HG03442 (cell line): Measurements from ENCODE around the gene INCA1.

Experiments used
- ATAC-seq: cut with Tn5 transposase; IDR thresholded peaks from one replicate; pipeline ENCODE4 v1.9.1; 2021; ENCODE audit warnings: mild to moderate bottlenecking, moderate library complexity; ENCODE audit not compliant: unreplicated experiment

Gene INCA1

GRCh38 chr17:4971826-4972225 lies 25.5 kb downstream of the INCA1 start:
- no peak for ATAC-seq

- ATAC-seq: no peak
These were observed 27.0 kb downstream of the INCA1 start for GRCh38 chr17:4970273-4970672.

GRCh38 chr17:4969551-4970173 lies 27.7 kb downstream of the INCA1 start:
- no peak for ATAC-seq

GRCh38 chr17:4969047-4969550 lies 28.2 kb downstream of the INCA1 start:
- ATAC-seq: no peak

GRCh38 chr17:4968486-4969046 lies 28.8 kb downstream of the INCA1 start:
- ATAC-seq: no peak

- ATAC-seq: peak; percentile 52
These were observed 29.5 kb downstream of the INCA1 start, which contains the start of gene SPAG7 for GRCh38 chr17:4967539-4968485. Gene SPAG7 (minus strand): TSS chr17:4967817. CDS start chr17:4967804, 13 bp downstream.

GRCh38 chr17:4966844-4967538 lies 30.3 kb downstream of the INCA1 start:
- peak; percentile 74 for ATAC-seq

GRCh38 chr17:4965311-4965986 lies 31.9 kb downstream of the INCA1 start:
- ATAC-seq: no peak

- ATAC-seq: no peak
These were observed 36.9 kb downstream of the INCA1 start for GRCh38 chr17:4960279-4960922.

- ATAC-seq: no peak
These were observed 37.9 kb downstream of the INCA1 start for GRCh38 chr17:4959261-4959965.

GRCh38 chr17:4958102-4958501 lies 39.2 kb downstream of the INCA1 start:
- no peak for ATAC-seq

- ATAC-seq: no peak
These were observed 40.7 kb downstream of the INCA1 start for GRCh38 chr17:4956493-4957061.

- ATAC-seq: no peak
These were observed 42.2 kb downstream of the INCA1 start for GRCh38 chr17:4955091-4955490.

GRCh38 chr17:4953451-4953961 lies 43.8 kb downstream of the INCA1 start:
- ATAC-seq: no peak

- no peak for ATAC-seq
These were observed 45.8 kb downstream of the INCA1 start for GRCh38 chr17:4951486-4951885.

- no peak for ATAC-seq
These were observed 46.5 kb downstream of the INCA1 start, which contains the start of gene ENO3 for GRCh38 chr17:4950746-4951204. Gene ENO3 (plus strand): TSS chr17:4951119. CDS start chr17:4951830, 711 bp downstream.

GRCh38 chr17:4950075-4950745 lies 47.1 kb downstream of the INCA1 start:
- ATAC-seq: peak; percentile 3
